COLO668 (cell line): ENCODE data around the gene TNXB.
"Not testable (repeated sequence)": the region's sequence is repeated elsewhere in the genome, so short reads cannot be mapped to it uniquely, and the experiment has no call there.

Experiments used
- DNase-seq: peaks from one replicate; lab custom pipeline; 2025; ENCODE audit not compliant: unreplicated experiment; lab: John Stamatoyannopoulos, UW

TNXB gene

GRCh38 chr6:32109114-32109764, at the start of gene TNXB:
Gene TNXB, minus strand, starts transcription at chr6:32109338. Its CDS starts 11,140 bp downstream, at chr6:32098198.
- peak; percentile 10 for DNase-seq

- DNase-seq = no peak
Measured at GRCh38 chr6:32158052-32158451, 48.9 kb upstream of the TNXB start.

- no peak for DNase-seq
Measured at GRCh38 chr6:32156891-32157290, 47.8 kb upstream of the TNXB start.

GRCh38 chr6:32154514-32155161, 45.5 kb upstream of the TNXB start:
- peak; percentile 70 for DNase-seq

- peak; percentile 77 for DNase-seq
Measured at GRCh38 chr6:32153564-32154513, 44.7 kb upstream of the TNXB start, which contains the start of gene PPT2. Gene PPT2, plus strand, starts transcription at chr6:32154141. Its CDS starts 454 bp downstream, at chr6:32154595.

GRCh38 chr6:32152769-32153563, 43.8 kb upstream of the TNXB start:
- DNase-seq = no peak

- DNase-seq = no peak
Measured at GRCh38 chr6:32151863-32152768, 43.0 kb upstream of the TNXB start, which contains the start of gene PRRT1. Gene PRRT1, minus strand, starts transcription at chr6:32151939. Its CDS starts 112 bp downstream, at chr6:32151827.

- DNase-seq = no peak
Measured at GRCh38 chr6:32151181-32151862, 42.2 kb upstream of the TNXB start.

GRCh38 chr6:32149932-32150870, 41.1 kb upstream of the TNXB start:
- DNase-seq = no peak

GRCh38 chr6:32149092-32149755, 40.1 kb upstream of the TNXB start:
- no peak for DNase-seq

GRCh38 chr6:32148289-32149091, 39.4 kb upstream of the TNXB start:
- DNase-seq = no peak

- DNase-seq = no peak
Measured at GRCh38 chr6:32147401-32148132, 38.4 kb upstream of the TNXB start.

GRCh38 chr6:32146687-32147086, 37.5 kb upstream of the TNXB start:
- DNase-seq = no peak

GRCh38 chr6:32146287-32146686, 37.1 kb upstream of the TNXB start:
- no peak for DNase-seq

GRCh38 chr6:32144238-32144637, 35.1 kb upstream of the TNXB start:
- not testable (repeated sequence) for DNase-seq
